Inflammatory macrophage treated with lipopolysaccharide for 4 hours (primary cell): ENCODE data around the gene ADCY1.

ENCODE experiments used
- DNase-seq: peaks from one replicate; pipeline ENCODE4 v3.0.0-alpha.2; 2020

The ADCY1 gene

GRCh38 chr7:45626441-45627430 is 52.6 kb downstream of the ADCY1 start:
- DNase-seq = no peak

GRCh38 chr7:45627691-45628456 is 53.7 kb downstream of the ADCY1 start:
- no peak for DNase-seq

- no peak for DNase-seq
Measured at GRCh38 chr7:45631569-45631968, 57.4 kb downstream of the ADCY1 start.

- no peak for DNase-seq
Measured at GRCh38 chr7:45636733-45637132, 62.6 kb downstream of the ADCY1 start.

- DNase-seq = no peak
Measured at GRCh38 chr7:45638916-45639315, 64.7 kb downstream of the ADCY1 start.

GRCh38 chr7:45642044-45642443 is 67.9 kb downstream of the ADCY1 start:
- no peak for DNase-seq

GRCh38 chr7:45643630-45644029 is 69.5 kb downstream of the ADCY1 start:
- no peak for DNase-seq

GRCh38 chr7:45644237-45644636 is 70.1 kb downstream of the ADCY1 start:
- DNase-seq = no peak

- no peak for DNase-seq
Measured at GRCh38 chr7:45645141-45645969, 71.2 kb downstream of the ADCY1 start.

GRCh38 chr7:45646207-45646821 is 72.1 kb downstream of the ADCY1 start:
- no peak for DNase-seq

GRCh38 chr7:45646996-45647825 is 73.0 kb downstream of the ADCY1 start:
- DNase-seq = no peak

GRCh38 chr7:45647967-45648670 is 74.0 kb downstream of the ADCY1 start:
- no peak for DNase-seq

- no peak for DNase-seq
Measured at GRCh38 chr7:45648671-45648995, 74.5 kb downstream of the ADCY1 start.

GRCh38 chr7:45649560-45650346 is 75.6 kb downstream of the ADCY1 start:
- no peak for DNase-seq

GRCh38 chr7:45650404-45651394 is 76.5 kb downstream of the ADCY1 start:
- DNase-seq = no peak

- DNase-seq = no peak
Measured at GRCh38 chr7:45651540-45651939, 77.4 kb downstream of the ADCY1 start.

- DNase-seq = no peak
Measured at GRCh38 chr7:45652630-45653029, 78.5 kb downstream of the ADCY1 start.

GRCh38 chr7:45653209-45653907 is 79.2 kb downstream of the ADCY1 start:
- DNase-seq = no peak
